ENCODE measurements around the gene RMND5A. TPM values are rescaled to one million over a fixed set of nuclear protein-coding genes. Genes with fewer than 3 reads are reported as not detected.

RMND5A gene
- polyA plus RNA-seq, 1 of the 3 experiments (the other 2 are of a cell fraction), result 4.3 TPM

GRCh38 chr2:86788165-86788564 lies 68.1 kb downstream of the RMND5A start:
- Histone ChIP-seq H3K4me2 (no peak overlapping the region), H3K36me3 (replicated peaks in 1 of 2; ENCODE audit: control insufficient read depth in 1 of 2, insufficient read depth in 2 of 2, low read length in 1 of 2) (no peaks in the 10 kb centered on the region), H4K20me1 (ENCODE audit: insufficient read depth) (no peaks in the 10 kb centered on the region), H3K27me3 (ENCODE audit: insufficient read depth) (peaks cover 39% of the 10 kb centered on the region), H2AFZ (ENCODE audit: low read depth) (no peak overlapping the region), H3K27ac (ENCODE audit: low read depth in 2 of 2, low read length in 1 of 2) (no peak overlapping the region), H3K9ac (no peak overlapping the region), H3K4me1 (ENCODE audit: control insufficient read depth in 1 of 2, insufficient read depth in 2 of 2, low read depth in 1 of 2, low read length in 1 of 2) (peaks cover 0 to 5% of the 10 kb centered on the region in 2 experiments; a peak in 1 of 4 replicates), H3K4me3 (ENCODE audit: low read depth in 2 of 2, low read length in 1 of 2) (no peak overlapping the region), H3F3A (replicated peaks; ENCODE audit: insufficient read depth) (no peaks in the 10 kb centered on the region), H3K9me2 (no peaks in the 10 kb centered on the region), H3K9me3 (no peaks in the 10 kb centered on the region), H3K79me2 (ENCODE audit: insufficient read depth) (no peaks in the 10 kb centered on the region)
- ChIA-PET POLR2A (interaction anchor here (1.1 kb wide), 1 partner anchor 20 kb away, joined by 3 read pairs; no protein-coding TSS in a partner anchor), CTCF (no interaction called here)
- DNase-seq, result no peak
- TF ChIP-seq EZH2phosphoT487 (IDR thresholded peaks at IDR 0.05; ENCODE audit: borderline replicate concordance, low read depth) (no peak), NFIC (IDR thresholded peaks at IDR 0.05; ENCODE audit: borderline replicate concordance) (no peak), RXRA (IDR thresholded peaks at IDR 0.05; ENCODE audit: borderline replicate concordance, low read depth) (no peak), YY1 (IDR thresholded peaks at IDR 0.05; ENCODE audit: low read depth) (no peak), FOSL2 (IDR thresholded peaks at IDR 0.05; ENCODE audit: borderline replicate concordance, low read depth) (no peak), CHD2 (IDR thresholded peaks at IDR 0.05; ENCODE audit: low read length, partially characterized antibody) (no peak), SMC3 (IDR thresholded peaks at IDR 0.05; ENCODE audit: low read depth, low read length) (no peak), RAD21 (IDR thresholded peaks at IDR 0.05; ENCODE audit: low read length) (no peak), ZBTB33 (IDR thresholded peaks at IDR 0.05; ENCODE audit: borderline replicate concordance, low read depth) (no peak), RCOR1 (IDR thresholded peaks at IDR 0.05; ENCODE audit: low read length) (no peak), MEF2A (IDR thresholded peaks at IDR 0.05; ENCODE audit: borderline replicate concordance, low read depth) (no peak), NRF1 (IDR thresholded peaks at IDR 0.05; ENCODE audit: low read depth, low read length) (no peak), FOXM1 (IDR thresholded peaks at IDR 0.05; ENCODE audit: low read depth) (no peak), USF2 (IDR thresholded peaks at IDR 0.05; ENCODE audit: borderline replicate concordance, low read depth, low read length) (no peak), GABPA (IDR thresholded peaks at IDR 0.05; ENCODE audit: low read depth) (no peak), EP300 (IDR thresholded peaks at IDR 0.05; ENCODE audit: borderline replicate concordance in 1 of 2, low read depth in 1 of 2, low read length in 1 of 2) (no peak), GATA2 (CRISPR knock-in tag; IDR thresholded peaks at IDR 0.05) (no peak)
- TF ChIP-seq, protein P1, sequence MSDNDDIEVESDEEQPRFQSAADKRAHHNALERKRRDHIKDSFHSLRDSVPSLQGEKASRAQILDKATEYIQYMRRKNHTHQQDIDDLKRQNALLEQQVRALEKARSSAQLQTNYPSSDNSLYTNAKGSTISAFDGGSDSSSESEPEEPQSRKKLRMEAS (IDR thresholded peaks at IDR 0.05; ENCODE audit: low read depth), result no peak
- TF ChIP-seq, protein P2, sequence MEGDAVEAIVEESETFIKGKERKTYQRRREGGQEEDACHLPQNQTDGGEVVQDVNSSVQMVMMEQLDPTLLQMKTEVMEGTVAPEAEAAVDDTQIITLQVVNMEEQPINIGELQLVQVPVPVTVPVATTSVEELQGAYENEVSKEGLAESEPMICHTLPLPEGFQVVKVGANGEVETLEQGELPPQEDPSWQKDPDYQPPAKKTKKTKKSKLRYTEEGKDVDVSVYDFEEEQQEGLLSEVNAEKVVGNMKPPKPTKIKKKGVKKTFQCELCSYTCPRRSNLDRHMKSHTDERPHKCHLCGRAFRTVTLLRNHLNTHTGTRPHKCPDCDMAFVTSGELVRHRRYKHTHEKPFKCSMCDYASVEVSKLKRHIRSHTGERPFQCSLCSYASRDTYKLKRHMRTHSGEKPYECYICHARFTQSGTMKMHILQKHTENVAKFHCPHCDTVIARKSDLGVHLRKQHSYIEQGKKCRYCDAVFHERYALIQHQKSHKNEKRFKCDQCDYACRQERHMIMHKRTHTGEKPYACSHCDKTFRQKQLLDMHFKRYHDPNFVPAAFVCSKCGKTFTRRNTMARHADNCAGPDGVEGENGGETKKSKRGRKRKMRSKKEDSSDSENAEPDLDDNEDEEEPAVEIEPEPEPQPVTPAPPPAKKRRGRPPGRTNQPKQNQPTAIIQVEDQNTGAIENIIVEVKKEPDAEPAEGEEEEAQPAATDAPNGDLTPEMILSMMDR (IDR thresholded peaks at IDR 0.05), result no peak
- 72% methylated on average over 7 of the region's 7 CpGs for WGBS (ENCODE audit: low lambda C conversion rate)
